Measurements from ENCODE around the gene MAP2K2.

- TF ChIP-seq, protein P1, sequence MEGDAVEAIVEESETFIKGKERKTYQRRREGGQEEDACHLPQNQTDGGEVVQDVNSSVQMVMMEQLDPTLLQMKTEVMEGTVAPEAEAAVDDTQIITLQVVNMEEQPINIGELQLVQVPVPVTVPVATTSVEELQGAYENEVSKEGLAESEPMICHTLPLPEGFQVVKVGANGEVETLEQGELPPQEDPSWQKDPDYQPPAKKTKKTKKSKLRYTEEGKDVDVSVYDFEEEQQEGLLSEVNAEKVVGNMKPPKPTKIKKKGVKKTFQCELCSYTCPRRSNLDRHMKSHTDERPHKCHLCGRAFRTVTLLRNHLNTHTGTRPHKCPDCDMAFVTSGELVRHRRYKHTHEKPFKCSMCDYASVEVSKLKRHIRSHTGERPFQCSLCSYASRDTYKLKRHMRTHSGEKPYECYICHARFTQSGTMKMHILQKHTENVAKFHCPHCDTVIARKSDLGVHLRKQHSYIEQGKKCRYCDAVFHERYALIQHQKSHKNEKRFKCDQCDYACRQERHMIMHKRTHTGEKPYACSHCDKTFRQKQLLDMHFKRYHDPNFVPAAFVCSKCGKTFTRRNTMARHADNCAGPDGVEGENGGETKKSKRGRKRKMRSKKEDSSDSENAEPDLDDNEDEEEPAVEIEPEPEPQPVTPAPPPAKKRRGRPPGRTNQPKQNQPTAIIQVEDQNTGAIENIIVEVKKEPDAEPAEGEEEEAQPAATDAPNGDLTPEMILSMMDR (conservative IDR thresholded peaks at IDR 0.05 in 1 of 2, IDR thresholded peaks at IDR 0.05 in 1 of 2; ENCODE audit: extremely low read depth in 1 of 2, insufficient read depth in 1 of 2, low read depth in 1 of 2, low read length in 2 of 2) = no peak
- no peak for TF ChIP-seq EZH2 (IDR thresholded peaks at IDR 0.05; ENCODE audit: borderline replicate concordance, low read length)
Measured at GRCh38 chr19:4093643-4094175, 30.2 kb downstream of the MAP2K2 start.
